Gastroesophageal sphincter (tissue), 4 donors: Measurements from ENCODE around the gene TSHR. TPM values are rescaled to one million over a fixed set of nuclear protein-coding genes. Genes with fewer than 3 reads are reported as not detected.

Source experiments
- ATAC-seq: fragments of 150-250 bp; one replicate; pipeline ENCODE4 v1.9.1; 2016; ENCODE audit warnings: mild to moderate bottlenecking, moderate library complexity
- H3K27ac ChIP-seq, 4 donors: fragments of 200-600 bp; sonication (generic) in 3 of 4; 1 replicate in 3 of 4; 2 replicates in 1 of 4; pipeline ENCODE4 v1.5.1; 2016 to 2019
- H3K27me3 ChIP-seq: fragments of 200-600 bp; sonication (generic); one replicate; pipeline ENCODE4 v1.5.1; 2019
- H3K36me3 ChIP-seq, 2 donors: fragments of 200-600 bp; sonication (generic); one replicate each; pipeline ENCODE4 v1.5.1; 2019; ENCODE audit warnings: control low read depth in 1 of 2
- H3K4me1 ChIP-seq, 3 donors: fragments of 200-600 bp; sonication (generic); 1 replicate in 2 of 3; 2 replicates in 1 of 3; pipeline ENCODE4 v1.5.1; 2016 to 2019; ENCODE audit warnings: control low read depth in 2 of 3
- H3K4me3 ChIP-seq, 2 donors: fragments of 200-600 bp; sonication (generic); one replicate each; pipeline ENCODE4 v1.5.1; 2019; ENCODE audit warnings: mild to moderate bottlenecking in 1 of 2, moderate library complexity in 1 of 2
- H3K9me3 ChIP-seq, 3 donors: fragments of 200-600 bp; sonication (generic); one replicate each; pipeline ENCODE4 v1.5.1; 2017 to 2019; ENCODE audit warnings: control low read depth in 2 of 3
- CTCF ChIP-seq, 4 experiments: fragments of 200-600 bp in 2 of 4; fragments of 450-650 bp in 2 of 4; sonication (generic) in 1 of 4; IDR thresholded peaks; one replicate each; pipeline ENCODE4 v1.5.1; 2017 to 2019; ENCODE audit warnings: antibody characterized with exemption in 4 of 4, mild to moderate bottlenecking in 2 of 4, moderate library complexity in 2 of 4
- EP300 ChIP-seq: sonication (generic); formaldehyde crosslinking; IDR thresholded peaks from one replicate; pipeline ENCODE4 v1.6.1; 2017; ENCODE audit warnings: antibody characterized with exemption, mild to moderate bottlenecking
- POLR2A ChIP-seq, 2 donors: fragments of 450-650 bp; IDR thresholded peaks; one replicate each; pipeline ENCODE4 v1.6.1; 2017; ENCODE audit warnings: antibody characterized with exemption in 2 of 2, mild to moderate bottlenecking in 2 of 2, moderate library complexity in 1 of 2
- POLR2AphosphoS5 ChIP-seq: sonication (generic); formaldehyde crosslinking; IDR thresholded peaks from one replicate; pipeline ENCODE4 v1.6.1; 2017; ENCODE audit warnings: antibody characterized with exemption
- WGBS, 2 donors: methylation state at CpG; one replicate each; pipeline ENCODE4 v1.1.5; 2018; ENCODE audit warnings: low coverage in 1 of 2; 5-methylcytosine and 5-hydroxymethylcytosine counted together
- total RNA-seq, 4 donors: library from RNA; depleted of rRNA; stranded (reverse); fragments of >200 nt; gene quantifications; one replicate each; pipeline ENCODE4 v1.1.0, GENCODE V29; 2016

The TSHR gene
- total RNA-seq, 4 donors from 2014 or later: 0.08 TPM; not detected in 3

DNA sequence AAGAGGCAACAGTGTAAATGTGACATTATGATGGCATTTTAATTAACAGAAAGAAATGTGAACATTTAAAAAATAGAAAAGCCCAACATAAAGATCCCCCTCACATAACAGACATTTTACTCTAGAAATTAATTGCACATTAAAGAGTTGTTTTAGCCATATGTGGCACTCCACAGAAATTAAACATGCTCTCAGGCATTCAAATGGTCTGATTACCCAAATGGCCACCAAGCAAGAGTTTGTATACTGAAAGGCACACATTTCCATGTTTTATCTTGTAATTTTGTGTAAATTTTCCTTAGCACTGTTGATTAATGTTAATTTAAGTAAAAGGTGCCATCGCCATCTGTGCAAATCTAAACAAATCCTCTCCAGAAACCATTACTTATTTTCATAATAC lies 221.8 kb downstream of the TSHR start:
- no peak for TF ChIP-seq POLR2AphosphoS5
- no peak for TF ChIP-seq POLR2A (IDR thresholded peaks at IDR 0.05)
- TF ChIP-seq CTCF (IDR thresholded peaks at IDR 0.05): no peak
- TF ChIP-seq EP300: no peak
- Histone ChIP-seq H3K9me3 (no peaks in the 10 kb centered on the region), H3K36me3 (peaks cover 0 to 6% of the 10 kb centered on the region in 2 donors), H3K4me1 (peaks cover 2 to 32% (median 8%) of the 10 kb centered on the region in 3 donors), H3K4me3 (peak overlapping the region; percentile 24 to 30), H3K27me3 (no peaks in the 10 kb centered on the region), H3K27ac (peak overlapping the region; percentile 31 to 58 (median 52))
- ATAC-seq: no peak
- 17 to 31% methylated on average over 1 of the region's 1 CpG for WGBS, 2 donors

DNA sequence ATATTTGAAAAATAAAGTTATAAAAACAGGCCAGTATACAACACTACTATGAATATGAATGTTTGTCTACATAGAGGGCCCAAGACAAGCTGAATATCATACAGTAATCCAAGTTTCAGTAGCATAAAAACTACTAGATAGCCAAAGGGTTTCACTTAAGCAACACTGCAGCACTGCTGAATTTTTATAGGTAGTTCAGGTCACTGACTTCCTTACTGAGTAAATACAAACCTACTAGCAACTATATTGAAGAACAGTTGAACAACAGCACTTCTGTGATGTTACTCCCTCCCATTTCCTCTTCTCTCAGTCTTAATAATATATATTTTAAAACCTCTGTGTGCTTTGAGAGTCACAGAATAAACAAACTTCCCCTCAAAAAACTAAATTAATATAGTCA lies 222.6 kb downstream of the TSHR start:
- Histone ChIP-seq H3K4me3 (no peak overlapping the region), H3K27ac (peak overlapping the region; percentile 15 to 58 (median 52)), H3K9me3 (no peaks in the 10 kb centered on the region), H3K27me3 (no peaks in the 10 kb centered on the region), H3K36me3 (peaks cover 0 to 6% of the 10 kb centered on the region in 2 donors), H3K4me1 (peaks cover 3 to 41% (median 8%) of the 10 kb centered on the region in 3 donors)
- TF ChIP-seq EP300 (no peak), POLR2A (IDR thresholded peaks at IDR 0.05) (no peak), POLR2AphosphoS5 (no peak), CTCF (IDR thresholded peaks at IDR 0.05) (no peak)
- no peak for ATAC-seq

DNA sequence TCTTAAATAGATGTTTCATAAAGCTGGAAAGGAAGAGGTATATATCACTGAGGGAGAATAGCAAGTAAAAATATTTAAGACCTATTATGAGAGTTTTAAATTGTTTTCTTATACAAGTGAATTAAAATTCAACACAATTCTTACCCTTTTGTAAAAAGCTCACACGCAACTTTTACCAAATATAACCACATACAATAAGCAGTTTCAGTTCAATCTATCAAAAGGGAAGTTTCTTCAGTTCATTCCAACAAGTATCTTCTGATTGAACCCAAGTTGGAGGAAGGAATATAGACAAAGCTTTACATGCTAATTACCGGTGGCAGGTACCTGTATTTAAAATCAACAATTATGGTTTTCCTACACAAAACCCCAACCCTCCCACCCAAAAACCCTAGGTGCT lies 224.2 kb downstream of the TSHR start:
- no peak for ATAC-seq
- Histone ChIP-seq H3K36me3 (peaks cover 0 to 15% of the 10 kb centered on the region in 2 donors), H3K4me3 (no peak overlapping the region), H3K27ac (no peak overlapping the region), H3K4me1 (peaks cover 3 to 44% (median 8%) of the 10 kb centered on the region in 3 donors), H3K27me3 (no peaks in the 10 kb centered on the region), H3K9me3 (no peaks in the 10 kb centered on the region)
- TF ChIP-seq POLR2A (IDR thresholded peaks at IDR 0.05) (no peak), POLR2AphosphoS5 (no peak), EP300 (no peak), CTCF (IDR thresholded peaks at IDR 0.05) (no peak)
- WGBS, 2 donors: 82 to 89% methylated on average over 2 of the region's 2 CpGs

GRCh38 chr14:81187832-81188522 lies 232.6 kb downstream of the TSHR start:
- Histone ChIP-seq H3K9me3 (no peaks in the 10 kb centered on the region), H3K4me1 (peaks cover 0 to 4% (median 0%) of the 10 kb centered on the region in 3 donors), H3K27ac (no peak overlapping the region), H3K27me3 (no peaks in the 10 kb centered on the region), H3K4me3 (no peak overlapping the region), H3K36me3 (peaks cover 0 to 76% of the 10 kb centered on the region in 2 donors)
- 97 to 100% methylated on average over 2 to 4 of the region's 5 CpGs for WGBS, 2 donors
- no peak for ATAC-seq
- TF ChIP-seq CTCF (IDR thresholded peaks at IDR 0.05) (no peak), POLR2AphosphoS5 (no peak), EP300 (no peak), POLR2A (IDR thresholded peaks at IDR 0.05) (no peak)

DNA sequence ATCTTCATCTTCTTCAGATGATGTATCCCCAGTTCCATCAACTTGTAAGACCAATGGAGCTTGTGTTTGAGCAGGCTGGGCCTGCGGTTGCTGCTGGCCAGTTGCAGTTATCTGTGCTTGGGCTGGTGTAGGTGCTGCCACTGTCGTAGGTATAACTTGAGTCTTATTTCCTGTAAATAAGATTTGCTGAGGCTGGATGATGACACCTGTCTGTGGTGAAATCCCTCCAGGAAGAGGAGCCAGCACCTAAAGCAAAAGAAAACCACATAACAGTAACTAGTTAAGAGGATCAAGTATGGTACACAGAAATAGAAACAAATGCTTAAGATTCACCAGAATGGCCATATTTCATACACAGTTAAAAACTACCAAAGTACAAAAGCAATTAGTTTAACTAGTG lies 237.2 kb downstream of the TSHR start:
- Histone ChIP-seq H3K4me3 (no peak overlapping the region), H3K36me3 (peaks cover 0 to 85% of the 10 kb centered on the region in 2 donors), H3K4me1 (no peaks in the 10 kb centered on the region), H3K9me3 (no peaks in the 10 kb centered on the region), H3K27me3 (no peaks in the 10 kb centered on the region), H3K27ac (no peak overlapping the region)
- TF ChIP-seq POLR2AphosphoS5: no peak
- no peak for ATAC-seq
- 100% methylated on average over 2 of the region's 2 CpGs; no CpG with 5 or more reads in 1 of the 2 donors for WGBS, 2 donors
